Osteocyte (in vitro differentiated cells): ENCODE measurements around the gene SGCD. TPM values are rescaled to one million over a fixed set of nuclear protein-coding genes. Genes with fewer than 3 reads are reported as not detected.
"Not testable (repeated sequence)": the region's sequence is repeated elsewhere in the genome, so short reads cannot be mapped to it uniquely, and the experiment has no call there.

Experiments used
- DNase-seq: peaks from one replicate; pipeline ENCODE4 v3.0.0; 2021; ENCODE audit warnings: mixed read lengths; ENCODE audit not compliant: unreplicated experiment; ENCODE audit errors: extremely low spot score
- H3K27ac Mint-ChIP-seq: one replicate; pipeline ENCODE4 v1.8.0; 2021; ENCODE audit warnings: mild to moderate bottlenecking, mixed read lengths; ENCODE audit not compliant: unreplicated experiment
- H3K27me3 Mint-ChIP-seq: one replicate; pipeline ENCODE4 v1.8.0; 2021; ENCODE audit warnings: mixed read lengths; ENCODE audit not compliant: unreplicated experiment
- H3K36me3 Mint-ChIP-seq: one replicate; pipeline ENCODE4 v1.8.0; 2021; ENCODE audit warnings: mixed read lengths; ENCODE audit not compliant: unreplicated experiment
- H3K4me1 Mint-ChIP-seq: one replicate; pipeline ENCODE4 v1.8.0; 2021; ENCODE audit warnings: mixed read lengths; ENCODE audit not compliant: unreplicated experiment
- H3K4me3 Mint-ChIP-seq: one replicate; pipeline ENCODE4 v1.8.0; 2021; ENCODE audit warnings: mild to moderate bottlenecking, moderate library complexity, mixed read lengths; ENCODE audit not compliant: unreplicated experiment
- H3K9me3 Mint-ChIP-seq: one replicate; pipeline ENCODE4 v1.8.0; 2021; ENCODE audit warnings: mixed read lengths; ENCODE audit not compliant: unreplicated experiment
- CTCF ChIP-seq: fragments of 200-600 bp; sonication (generic); IDR thresholded peaks from 2 replicates; pipeline ENCODE4 v1.5.0; 2021; ENCODE audit warnings: antibody characterized with exemption, mild to moderate bottlenecking, moderate library complexity
- total RNA-seq: library from RNA; stranded (reverse); gene quantifications from 2 replicates; pipeline ENCODE4 v1.2.1, GENCODE V29; 2021

SGCD gene
- total RNA-seq, 1 donor from 2014 or later = 13.1 TPM

- no peak for TF ChIP-seq CTCF
- no peak overlapping the region for H3K4me3 Mint-ChIP-seq
- no peak overlapping the region for H3K27ac Mint-ChIP-seq
- peaks cover 3% of the 10 kb centered on the region for H3K36me3 Mint-ChIP-seq
- no peak for DNase-seq
- no peaks in the 10 kb centered on the region for H3K9me3 Mint-ChIP-seq
- H3K27me3 Mint-ChIP-seq = no peaks in the 10 kb centered on the region
- H3K4me1 Mint-ChIP-seq = peaks cover 11% of the 10 kb centered on the region
Measured at GRCh38 chr5:156641686-156642085, 314.7 kb downstream of the SGCD start.

DNA sequence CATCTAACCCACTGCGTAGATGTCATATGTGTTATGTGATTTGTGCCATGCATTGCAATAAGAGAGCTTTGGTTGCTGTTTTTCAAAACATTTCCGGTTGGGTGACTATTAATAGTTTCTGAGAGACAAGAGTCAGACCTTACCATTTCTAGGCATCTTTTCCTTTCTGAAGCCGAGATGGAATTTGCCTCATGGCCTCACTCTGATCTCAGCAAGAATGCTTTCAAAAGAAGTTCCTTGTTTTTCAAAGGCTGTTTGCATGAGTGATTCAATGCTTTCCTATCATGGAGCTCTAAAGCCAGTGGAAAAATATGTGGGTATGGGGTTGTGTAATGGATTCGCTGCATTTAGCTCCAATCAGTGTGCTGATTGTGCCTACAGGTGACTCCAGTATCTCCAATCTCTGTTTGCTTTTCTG, 320.1 kb downstream of the SGCD start:
- no peaks in the 10 kb centered on the region for H3K27me3 Mint-ChIP-seq
- H3K4me1 Mint-ChIP-seq = peaks cover 4% of the 10 kb centered on the region
- no peaks in the 10 kb centered on the region for H3K36me3 Mint-ChIP-seq
- H3K9me3 Mint-ChIP-seq = peaks cover 10% of the 10 kb centered on the region
- no peak for DNase-seq
- H3K4me3 Mint-ChIP-seq = no peak overlapping the region
- TF ChIP-seq CTCF = no peak
- H3K27ac Mint-ChIP-seq = no peak overlapping the region

GRCh38 chr5:156654444-156654843, 327.5 kb downstream of the SGCD start:
- H3K4me3 Mint-ChIP-seq = no peak overlapping the region
- TF ChIP-seq CTCF = no peak
- peaks cover 1% of the 10 kb centered on the region for H3K4me1 Mint-ChIP-seq
- no peak overlapping the region for H3K27ac Mint-ChIP-seq
- no peaks in the 10 kb centered on the region for H3K27me3 Mint-ChIP-seq
- no peaks in the 10 kb centered on the region for H3K36me3 Mint-ChIP-seq
- DNase-seq = no peak
- H3K9me3 Mint-ChIP-seq = peaks cover 10% of the 10 kb centered on the region

GRCh38 chr5:156655732-156656131, 328.8 kb downstream of the SGCD start:
- H3K27me3 Mint-ChIP-seq = no peaks in the 10 kb centered on the region
- no peaks in the 10 kb centered on the region for H3K36me3 Mint-ChIP-seq
- DNase-seq = no peak
- TF ChIP-seq CTCF = no peak
- no peak overlapping the region for H3K27ac Mint-ChIP-seq
- H3K4me3 Mint-ChIP-seq = no peak overlapping the region
- H3K4me1 Mint-ChIP-seq = peaks cover 1% of the 10 kb centered on the region
- peaks cover 10% of the 10 kb centered on the region for H3K9me3 Mint-ChIP-seq

- H3K27ac Mint-ChIP-seq, H3K4me1 Mint-ChIP-seq, H3K9me3 Mint-ChIP-seq, H3K36me3 Mint-ChIP-seq, DNase-seq, H3K27me3 Mint-ChIP-seq, H3K4me3 Mint-ChIP-seq: not testable (repeated sequence)
Measured at GRCh38 chr5:156664832-156665231, 337.9 kb downstream of the SGCD start.

DNA sequence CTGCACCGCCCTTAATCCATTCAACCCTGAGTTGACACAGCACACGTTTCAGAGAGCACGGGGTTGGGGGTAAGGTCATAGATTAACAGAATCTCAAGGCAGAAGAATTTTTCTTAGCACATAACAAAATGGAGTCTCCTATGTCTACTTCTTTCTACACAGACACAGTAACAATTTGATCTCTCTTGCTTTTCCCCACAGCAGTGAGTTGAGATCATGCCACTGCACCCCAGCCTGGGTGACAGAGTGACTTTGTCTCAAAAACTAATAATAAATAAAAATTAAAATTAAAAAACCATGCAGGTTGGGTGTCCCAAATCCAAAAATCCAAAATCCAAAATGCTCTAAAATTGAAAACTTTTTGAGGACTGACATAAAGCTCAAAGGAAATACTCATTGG, 339.7 kb downstream of the SGCD start:
- not testable (repeated sequence) for H3K27ac Mint-ChIP-seq, H3K4me1 Mint-ChIP-seq, H3K9me3 Mint-ChIP-seq, H3K27me3 Mint-ChIP-seq, H3K36me3 Mint-ChIP-seq, H3K4me3 Mint-ChIP-seq, DNase-seq
